WTC11 (cell line): ENCODE results near the gene SNTB2. TPM values are rescaled to one million over a fixed set of nuclear protein-coding genes. Genes with fewer than 3 reads are reported as not detected.

Experiments used
- ATAC-seq: fragments of 200-7000 bp; cut with Tn5 transposase; 2 replicates; pipeline ENCODE4 v1.10.0; 2021; ENCODE audit warnings: mild to moderate bottlenecking, moderate library complexity
- CTCF ChIA-PET: fragments of 300-600 bp; sonication (Branson Sonifier 250); formaldehyde crosslinking; loops from one replicate; lab custom pipeline; 2021; ENCODE audit warnings: antibody characterized with exemption; lab: Charles Lee
- POLR2A ChIA-PET: fragments of 350-600 bp; sonication (Branson Sonifier 250); formaldehyde crosslinking; loops from one replicate; lab custom pipeline; 2021; ENCODE audit warnings: antibody characterized with exemption; lab: Charles Lee
- DNase-seq: peaks from one replicate; pipeline ENCODE4 v3.0.0; 2021; ENCODE audit warnings: low spot score
- H3K27ac Mint-ChIP-seq: 2 replicates; pipeline ENCODE4 v1.8.0; 2021; ENCODE audit warnings: mixed read lengths
- H3K27me3 Mint-ChIP-seq: 2 replicates; pipeline ENCODE4 v1.8.0; 2021; ENCODE audit warnings: low read depth, mild to moderate bottlenecking, moderate library complexity, mixed read lengths
- H3K36me3 Mint-ChIP-seq: 2 replicates; pipeline ENCODE4 v1.8.0; 2021; ENCODE audit warnings: mixed read lengths
- H3K4me1 Mint-ChIP-seq: 2 replicates; pipeline ENCODE4 v1.8.0; 2022; ENCODE audit warnings: mixed read lengths
- H3K4me3 Mint-ChIP-seq: 2 replicates; pipeline ENCODE4 v1.8.0; 2021; ENCODE audit warnings: mild to moderate bottlenecking, moderate library complexity, mixed read lengths
- H3K9me3 Mint-ChIP-seq: 2 replicates; pipeline ENCODE4 v1.8.0; 2021; ENCODE audit warnings: mixed read lengths
- E2F4 ChIP-seq: sonication (generic); formaldehyde crosslinking; IDR thresholded peaks from 2 replicates; pipeline ENCODE4 v1.8.1; 2022; ENCODE audit warnings: low read depth, mild to moderate bottlenecking, moderate library complexity, missing genetic modification reagents, borderline replicate concordance
- NR1H2 ChIP-seq: sonication (generic); formaldehyde crosslinking; IDR thresholded peaks from 2 replicates; pipeline ENCODE4 v1.9.0; 2021; ENCODE audit warnings: mild to moderate bottlenecking, moderate library complexity, missing genetic modification reagents
- NR3C1 ChIP-seq: sonication (generic); formaldehyde crosslinking; conservative IDR thresholded peaks from 2 replicates; pipeline ENCODE4 v1.8.1; 2023; ENCODE audit warnings: low read depth, mild to moderate bottlenecking, missing genetic modification reagents
- PREB ChIP-seq: sonication (generic); formaldehyde crosslinking; IDR thresholded peaks from 2 replicates; pipeline ENCODE4 v1.8.1; 2022; ENCODE audit warnings: mild to moderate bottlenecking, missing genetic modification reagents, moderate library complexity, borderline replicate concordance
- SP1 ChIP-seq: sonication (generic); formaldehyde crosslinking; conservative IDR thresholded peaks from 2 replicates; pipeline ENCODE4 v1.8.1; 2022; ENCODE audit warnings: missing genetic modification reagents
- USF2 ChIP-seq: sonication (generic); formaldehyde crosslinking; IDR thresholded peaks from 2 replicates; pipeline ENCODE4 v1.8.1; 2023; ENCODE audit warnings: mild to moderate bottlenecking, missing genetic modification reagents, moderate library complexity
- ZNF121 ChIP-seq: sonication (generic); formaldehyde crosslinking; IDR thresholded peaks from 2 replicates; pipeline ENCODE4 v1.8.0; 2023; ENCODE audit warnings: missing genetic modification reagents
- ZNF232 ChIP-seq: sonication (generic); formaldehyde crosslinking; IDR thresholded peaks from 2 replicates; pipeline ENCODE4 v1.8.0; 2022; ENCODE audit warnings: mild to moderate bottlenecking, missing genetic modification reagents
- ZNF425 ChIP-seq: fragments of 250-450 bp; sonication (Bioruptor Pico); conservative IDR thresholded peaks from 2 replicates; pipeline ENCODE4 v1.9.0; 2021; ENCODE audit warnings: mild to moderate bottlenecking
- ZNF512 ChIP-seq: sonication (generic); formaldehyde crosslinking; IDR thresholded peaks from 2 replicates; pipeline ENCODE4 v1.8.1; 2022; ENCODE audit warnings: missing genetic modification reagents, borderline replicate concordance
- ZNF532 ChIP-seq: fragments of 250-450 bp; sonication (Bioruptor Pico); IDR thresholded peaks from 2 replicates; pipeline ENCODE4 v1.9.0; 2021; ENCODE audit warnings: mild to moderate bottlenecking, borderline replicate concordance
- ZSCAN18 ChIP-seq: fragments of 250-450 bp; sonication (Bioruptor Pico); IDR thresholded peaks from 2 replicates; pipeline ENCODE4 v2.1.2; 2022; ENCODE audit warnings: mild to moderate bottlenecking, moderate library complexity
- total RNA-seq: library from RNA; stranded (reverse); gene quantifications from 3 replicates; pipeline ENCODE4 v1.2.3, GENCODE V29; 2021

The SNTB2 gene
- total RNA-seq, 1 experiment from 2014 or later = 23.7 TPM

GRCh38 chr16:69180011-69180338 lies 7.0 kb upstream of the SNTB2 start (continued):
- TF ChIP-seq ZNF512 (CRISPR knock-in tag) (no peak), ZSCAN18 (CRISPR knock-in tag) (no peak), USF2 (CRISPR knock-in tag) (no peak), E2F4 (CRISPR knock-in tag) (no peak), ZNF121 (CRISPR knock-in tag) (no peak), PREB (CRISPR knock-in tag) (no peak), NR1H2 (CRISPR knock-in tag) (no peak), NR3C1 (CRISPR knock-in tag) (no peak)
- TF ChIP-seq, all 79 proteins: peak for 0

- no peak for DNase-seq
- Mint-ChIP-seq H3K36me3 (no peaks in the 10 kb centered on the region), H3K27ac (0 out of 2 replicates have a peak overlapping the region, but pooled peaks have one; percentile 26), H3K4me3 (no peak overlapping the region), H3K4me1 (peaks cover 6% of the 10 kb centered on the region), H3K9me3 (no peaks in the 10 kb centered on the region)
- ATAC-seq = no peak
- POLR2A ChIA-PET = no interaction called here
- TF ChIP-seq ZNF425 (CRISPR knock-in tag) (no peak), SP1 (CRISPR knock-in tag) (no peak), ZNF532 (CRISPR knock-in tag) (no peak), ZNF232 (CRISPR knock-in tag) (no peak)
- TF ChIP-seq, all 79 proteins: peak for 0
- CTCF ChIA-PET = no interaction called here
- no peaks in the 10 kb centered on the region for H3K27me3 Mint-ChIP-seq
Observed at GRCh38 chr16:69182730-69183416, 4.1 kb upstream of the SNTB2 start.
